Esophagus squamous epithelium (tissue), 4 donors: ENCODE data around the gene GPD1L.

Experiments used
- POLR2A ChIP-seq, 4 donors: fragments of 450-650 bp; IDR thresholded peaks; one replicate each; pipeline ENCODE4 v1.6.1; 2017; ENCODE audit warnings: antibody characterized with exemption in 4 of 4, mild to moderate bottlenecking in 4 of 4, moderate library complexity in 3 of 4
- TF ChIP-seq, protein P1 (sequence below), 6 experiments: fragments of 450-650 bp in 4 of 6; fragments of 200-600 bp in 2 of 6; sonication (generic) in 2 of 6; IDR thresholded peaks; one replicate each; pipeline ENCODE4 v1.5.1; 2016 to 2019; ENCODE audit warnings: antibody characterized with exemption in 6 of 6, mild to moderate bottlenecking in 4 of 6, moderate library complexity in 4 of 6

DNA sequence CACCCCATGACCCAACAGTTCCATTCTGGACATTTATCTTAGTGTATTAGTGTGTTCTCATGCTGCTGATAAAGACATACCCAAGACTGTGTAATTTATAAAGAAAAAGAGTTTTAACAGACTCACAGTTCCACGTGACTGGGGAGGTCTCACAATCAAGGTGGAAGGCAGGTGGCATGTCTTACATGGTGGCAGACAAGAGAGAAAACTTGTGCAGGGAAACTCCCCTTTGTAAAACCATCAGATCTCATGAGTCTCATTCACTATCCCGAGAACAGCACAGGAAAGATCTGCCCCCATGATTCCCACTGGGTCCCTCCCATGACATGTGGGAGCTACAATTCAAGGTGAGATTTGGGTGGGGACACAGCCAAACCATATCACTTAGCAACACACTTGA lies 21.6 kb upstream of the GPD1L start:
- TF ChIP-seq POLR2A (IDR thresholded peaks at IDR 0.05), result no peak
- TF ChIP-seq, protein P1, sequence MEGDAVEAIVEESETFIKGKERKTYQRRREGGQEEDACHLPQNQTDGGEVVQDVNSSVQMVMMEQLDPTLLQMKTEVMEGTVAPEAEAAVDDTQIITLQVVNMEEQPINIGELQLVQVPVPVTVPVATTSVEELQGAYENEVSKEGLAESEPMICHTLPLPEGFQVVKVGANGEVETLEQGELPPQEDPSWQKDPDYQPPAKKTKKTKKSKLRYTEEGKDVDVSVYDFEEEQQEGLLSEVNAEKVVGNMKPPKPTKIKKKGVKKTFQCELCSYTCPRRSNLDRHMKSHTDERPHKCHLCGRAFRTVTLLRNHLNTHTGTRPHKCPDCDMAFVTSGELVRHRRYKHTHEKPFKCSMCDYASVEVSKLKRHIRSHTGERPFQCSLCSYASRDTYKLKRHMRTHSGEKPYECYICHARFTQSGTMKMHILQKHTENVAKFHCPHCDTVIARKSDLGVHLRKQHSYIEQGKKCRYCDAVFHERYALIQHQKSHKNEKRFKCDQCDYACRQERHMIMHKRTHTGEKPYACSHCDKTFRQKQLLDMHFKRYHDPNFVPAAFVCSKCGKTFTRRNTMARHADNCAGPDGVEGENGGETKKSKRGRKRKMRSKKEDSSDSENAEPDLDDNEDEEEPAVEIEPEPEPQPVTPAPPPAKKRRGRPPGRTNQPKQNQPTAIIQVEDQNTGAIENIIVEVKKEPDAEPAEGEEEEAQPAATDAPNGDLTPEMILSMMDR (IDR thresholded peaks at IDR 0.05), result no peak
